Neural progenitor cell (in vitro differentiated cells): ENCODE measurements around the gene SLC2A6.

Experiments
- EZH2 ChIP-seq: fragments of 200-600 bp; sonication (generic); IDR thresholded peaks from 2 replicates; pipeline ENCODE4 v1.6.1; 2017; ENCODE audit warnings: antibody characterized with exemption, mild to moderate bottlenecking, moderate library complexity
- EZH2phosphoT487 ChIP-seq: fragments of 200-600 bp; sonication (generic); IDR thresholded peaks from 2 replicates; pipeline ENCODE4 v1.6.1; 2017; ENCODE audit warnings: antibody characterized with exemption
- TF ChIP-seq, protein P1 (sequence below): fragments of 200-600 bp; sonication (generic); IDR thresholded peaks from 2 replicates; pipeline ENCODE4 v1.5.1; 2017; ENCODE audit warnings: antibody characterized with exemption, mild to moderate bottlenecking

DNA sequence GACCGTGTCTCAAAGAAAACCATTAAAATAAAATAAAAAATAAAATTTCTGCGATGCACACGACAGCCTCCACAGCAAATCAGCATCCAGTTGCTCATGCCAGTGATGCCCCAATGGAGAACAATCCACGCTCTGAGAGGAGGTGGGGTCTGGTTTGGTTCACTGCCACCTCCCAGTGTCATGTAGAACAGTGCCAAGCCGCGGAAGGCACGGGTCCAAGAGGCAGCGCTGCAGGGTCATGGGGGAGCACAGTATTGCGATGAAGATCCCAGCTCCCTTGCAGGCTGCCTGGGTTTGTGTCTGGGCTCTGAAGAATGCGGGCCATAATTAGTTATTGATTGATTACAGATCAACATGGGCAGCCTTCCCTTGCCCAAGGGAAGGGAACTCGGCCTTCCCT lies 25.2 kb downstream of the SLC2A6 start:
- TF ChIP-seq, protein P1, sequence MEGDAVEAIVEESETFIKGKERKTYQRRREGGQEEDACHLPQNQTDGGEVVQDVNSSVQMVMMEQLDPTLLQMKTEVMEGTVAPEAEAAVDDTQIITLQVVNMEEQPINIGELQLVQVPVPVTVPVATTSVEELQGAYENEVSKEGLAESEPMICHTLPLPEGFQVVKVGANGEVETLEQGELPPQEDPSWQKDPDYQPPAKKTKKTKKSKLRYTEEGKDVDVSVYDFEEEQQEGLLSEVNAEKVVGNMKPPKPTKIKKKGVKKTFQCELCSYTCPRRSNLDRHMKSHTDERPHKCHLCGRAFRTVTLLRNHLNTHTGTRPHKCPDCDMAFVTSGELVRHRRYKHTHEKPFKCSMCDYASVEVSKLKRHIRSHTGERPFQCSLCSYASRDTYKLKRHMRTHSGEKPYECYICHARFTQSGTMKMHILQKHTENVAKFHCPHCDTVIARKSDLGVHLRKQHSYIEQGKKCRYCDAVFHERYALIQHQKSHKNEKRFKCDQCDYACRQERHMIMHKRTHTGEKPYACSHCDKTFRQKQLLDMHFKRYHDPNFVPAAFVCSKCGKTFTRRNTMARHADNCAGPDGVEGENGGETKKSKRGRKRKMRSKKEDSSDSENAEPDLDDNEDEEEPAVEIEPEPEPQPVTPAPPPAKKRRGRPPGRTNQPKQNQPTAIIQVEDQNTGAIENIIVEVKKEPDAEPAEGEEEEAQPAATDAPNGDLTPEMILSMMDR: no peak
- TF ChIP-seq EZH2phosphoT487 (no peak), EZH2 (no peak)
